ENCODE results near the gene TMEM63C.

Gene TMEM63C

DNA sequence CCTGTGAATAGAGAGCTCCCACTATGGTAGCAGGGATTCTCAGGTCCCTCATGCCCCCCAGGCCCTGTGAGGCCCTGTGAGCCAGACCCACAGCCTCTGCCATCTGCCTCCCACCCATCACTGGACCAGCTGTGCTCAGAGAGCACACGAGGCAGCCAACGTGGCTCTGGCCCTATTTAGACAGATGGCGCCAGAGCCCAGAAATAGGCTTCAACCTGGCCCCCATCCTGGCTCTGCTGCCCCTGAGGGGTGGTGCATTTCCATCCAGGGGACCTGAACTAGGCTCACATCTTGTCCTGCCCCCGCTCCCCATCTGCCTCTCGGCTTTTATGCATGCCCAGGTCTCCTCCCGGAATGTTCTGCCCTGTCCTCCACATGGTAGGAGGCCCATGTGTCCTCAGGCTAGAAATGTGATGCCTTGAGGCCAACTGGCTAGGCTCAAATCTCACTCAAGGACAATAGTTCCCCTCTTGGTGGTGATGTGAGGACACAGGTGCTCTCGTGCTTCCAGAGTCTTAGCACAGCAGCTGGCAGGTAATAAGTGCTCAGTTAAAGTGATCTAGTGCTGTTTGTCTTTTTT lies 18.9 kb downstream of the TMEM63C start:
- no peak for DNase-seq

DNA sequence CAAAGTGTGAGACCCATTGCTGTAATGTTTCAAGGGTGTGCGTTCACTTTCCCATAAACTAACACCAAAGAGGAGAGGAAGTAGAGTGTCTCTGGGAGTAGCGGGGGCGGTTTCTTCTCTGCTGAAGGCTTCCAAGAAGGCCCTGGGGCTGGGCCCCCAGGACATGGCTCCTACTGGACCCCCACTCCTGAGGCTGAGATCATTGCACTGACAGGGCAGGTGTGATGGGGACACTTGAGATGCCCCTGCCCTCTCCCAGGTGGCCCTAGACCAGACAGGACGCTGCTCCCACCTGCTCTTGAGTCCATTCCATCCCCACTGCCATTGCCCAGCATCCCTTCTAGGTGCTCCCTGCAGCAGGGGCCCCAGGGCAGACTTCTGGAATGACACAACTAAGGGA lies 20.1 kb downstream of the TMEM63C start:
- no peak for DNase-seq

DNA sequence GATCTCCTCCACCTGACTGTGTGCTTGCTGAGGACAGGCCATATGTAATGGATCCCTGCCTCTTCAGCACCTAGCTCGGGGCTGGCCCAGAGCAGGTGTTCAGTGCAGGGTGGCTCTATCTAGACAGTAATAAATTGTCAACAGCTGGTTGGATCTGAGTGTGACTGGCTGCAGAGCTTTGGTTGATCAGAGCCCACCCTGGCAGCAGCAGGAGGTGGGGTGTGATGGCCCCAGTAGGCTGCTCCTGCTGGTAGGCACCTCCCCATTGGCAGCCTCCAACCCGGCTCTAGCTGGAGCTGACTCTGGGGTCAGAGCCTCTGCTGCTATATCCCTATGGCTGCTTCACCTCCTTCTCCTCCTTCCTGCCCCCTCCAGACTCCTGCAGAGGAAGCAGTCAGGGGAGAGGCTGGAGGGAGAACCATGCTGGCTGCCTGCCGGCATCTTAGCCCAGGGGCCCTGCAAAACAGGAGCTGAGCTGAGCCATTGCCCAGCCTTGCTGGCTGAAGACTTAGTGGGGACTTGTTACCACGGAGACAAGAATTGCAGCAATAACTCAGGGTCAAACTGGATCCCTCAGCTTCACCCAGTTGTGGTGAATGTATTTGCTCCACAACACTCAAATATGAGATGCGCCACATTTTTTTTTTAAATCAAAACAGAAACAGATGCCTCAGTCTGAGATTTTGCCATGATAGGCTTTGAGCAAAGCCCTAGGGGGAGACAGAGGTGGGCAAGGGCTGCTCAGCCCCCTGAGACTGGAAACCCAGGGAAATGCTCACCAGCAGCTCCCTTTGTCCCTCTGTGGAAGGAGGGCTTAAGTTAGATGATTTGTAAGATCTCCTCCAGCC lies 22.2 kb downstream of the TMEM63C start:
- DNase-seq: no peak

DNA sequence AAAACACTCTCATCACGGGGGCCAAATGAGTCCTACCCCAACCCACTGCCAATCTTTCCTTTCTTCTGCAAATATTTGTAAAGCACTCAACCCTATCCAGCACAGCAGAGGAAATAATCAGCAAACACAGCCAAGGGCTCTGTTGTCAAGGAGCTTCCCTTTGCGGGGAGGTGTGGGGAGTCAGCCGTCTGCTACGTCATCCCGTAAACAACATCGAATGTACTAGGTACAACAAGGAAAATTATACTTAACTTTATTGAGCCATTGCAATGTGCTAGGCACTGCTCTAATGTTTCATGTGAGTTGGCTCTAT lies 22.8 kb downstream of the TMEM63C start:
- no peak for DNase-seq

DNA sequence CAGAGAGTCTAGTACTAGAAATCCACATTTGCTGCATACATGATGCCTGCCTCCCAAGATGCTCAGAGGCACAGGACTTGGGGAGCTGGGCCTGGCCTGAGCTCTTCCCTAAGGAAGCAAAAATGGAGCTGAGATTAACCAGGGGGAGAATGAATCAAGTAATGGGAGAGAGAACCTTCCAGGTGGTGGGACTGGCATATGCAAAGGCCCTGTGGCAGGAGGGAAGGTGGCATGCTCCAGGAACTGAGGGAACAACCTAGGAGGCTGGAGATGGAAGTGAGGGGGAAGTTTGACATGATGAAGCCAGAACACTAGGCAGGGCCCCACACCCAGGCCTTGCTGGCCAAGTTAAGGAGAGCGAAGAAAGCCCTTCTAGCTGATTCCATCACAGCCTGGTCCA lies 23.3 kb downstream of the TMEM63C start:
- DNase-seq: no peak

DNA sequence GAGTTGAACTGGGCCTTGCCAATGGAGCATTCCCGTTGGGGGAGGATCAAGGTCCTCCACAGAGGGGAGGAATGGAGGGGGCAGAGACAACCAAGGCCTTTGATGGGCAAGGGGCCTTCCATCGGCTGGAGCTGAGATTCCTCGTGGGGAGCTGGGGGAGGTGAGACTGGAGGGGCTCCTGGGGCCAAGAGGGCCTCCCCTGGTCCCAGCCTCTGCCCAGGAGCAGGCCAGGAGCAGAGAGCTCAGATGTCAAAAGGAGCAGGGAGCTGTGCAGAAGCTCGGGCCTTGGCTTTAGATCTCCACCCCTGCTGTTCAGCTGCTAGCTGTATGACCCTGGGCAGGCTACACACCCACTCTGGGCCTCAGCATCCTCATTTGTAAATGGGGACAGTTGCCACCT lies 24.0 kb downstream of the TMEM63C start:
- no peak for DNase-seq

DNA sequence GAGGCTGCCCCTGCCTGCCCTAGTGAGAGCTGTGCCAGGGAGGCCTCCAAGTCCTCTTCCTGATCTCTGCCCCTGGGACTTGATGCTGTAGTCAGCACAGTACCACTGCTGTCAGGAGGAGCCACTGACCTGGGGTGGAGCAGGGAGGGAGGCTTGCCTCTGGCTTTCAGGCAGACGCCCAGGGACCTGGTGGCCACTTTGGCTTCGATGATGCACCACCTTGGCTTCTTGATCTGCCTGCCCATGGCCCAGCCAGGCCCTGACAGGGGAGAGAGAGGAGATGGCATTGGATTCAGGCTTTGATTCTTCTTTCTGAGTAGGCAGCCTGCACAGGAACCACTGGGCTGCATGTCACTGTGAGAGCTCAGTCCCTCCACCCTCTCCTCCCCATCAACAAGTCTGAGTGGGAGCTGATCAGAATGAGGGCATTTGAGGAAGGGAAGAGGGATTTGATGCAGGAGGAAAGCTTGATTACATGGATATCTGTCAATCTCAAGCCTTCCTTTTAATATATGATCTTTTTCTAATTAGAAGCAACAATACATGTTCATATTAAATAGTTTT lies 24.7 kb downstream of the TMEM63C start:
- DNase-seq: no peak

DNA sequence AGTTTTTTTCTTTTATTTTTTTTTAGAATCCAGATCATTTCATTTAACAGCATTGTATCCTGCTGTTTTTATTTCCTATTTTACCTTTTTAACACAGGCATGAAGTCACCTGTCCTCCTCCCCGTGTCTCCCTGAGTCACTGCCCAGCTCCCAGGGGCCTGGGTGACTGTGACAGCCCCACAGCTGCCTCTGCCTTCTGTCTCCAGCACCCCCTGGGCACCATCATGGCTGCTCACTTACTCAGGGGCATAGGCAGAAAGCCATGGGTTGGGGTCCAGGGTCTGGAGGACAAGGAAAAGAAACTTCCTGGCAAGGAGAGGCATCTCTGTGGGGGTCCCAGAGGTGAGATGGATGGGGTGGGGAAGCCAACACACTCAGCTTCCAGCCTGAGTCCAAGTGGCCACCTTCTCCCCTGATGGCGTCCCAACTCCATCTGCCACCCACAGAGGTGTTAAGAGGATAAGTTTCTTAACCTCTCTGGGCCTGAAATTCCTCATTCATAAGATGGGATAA lies 25.3 kb downstream of the TMEM63C start:
- DNase-seq: no peak

DNA sequence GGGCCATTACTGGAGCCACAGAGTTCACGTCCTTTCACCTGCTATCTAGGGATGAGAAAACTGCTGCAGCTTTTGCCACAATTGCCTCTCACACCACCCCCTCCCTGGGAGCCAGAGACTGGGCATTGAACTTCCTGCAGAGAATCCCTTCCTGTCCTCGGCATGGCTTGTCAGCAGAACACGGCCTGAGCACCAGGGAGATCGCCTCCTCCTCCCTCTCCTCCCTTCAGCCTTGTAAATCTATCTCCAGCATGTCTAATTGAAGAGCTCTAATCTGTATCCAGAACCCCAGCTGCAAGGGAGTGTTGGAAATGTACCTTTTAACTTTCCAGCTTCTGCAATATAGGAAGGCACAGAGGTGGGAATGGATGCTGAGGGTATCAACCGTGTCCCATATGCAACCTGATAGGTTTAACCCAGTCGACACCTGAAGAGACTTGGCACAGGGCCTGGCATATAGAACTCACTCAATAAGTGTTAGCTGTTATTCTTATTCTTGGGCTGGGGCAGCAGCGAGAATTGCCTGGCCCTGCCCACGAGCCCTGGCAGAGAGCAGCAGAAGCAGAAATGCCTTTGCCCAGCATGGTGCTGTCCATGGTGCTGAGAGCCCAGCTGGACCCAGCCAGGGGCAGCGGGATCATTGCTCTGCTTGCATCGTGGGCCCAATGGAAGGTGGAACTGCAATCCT lies 26.8 kb downstream of the TMEM63C start:
- DNase-seq: peak; percentile 25

DNA sequence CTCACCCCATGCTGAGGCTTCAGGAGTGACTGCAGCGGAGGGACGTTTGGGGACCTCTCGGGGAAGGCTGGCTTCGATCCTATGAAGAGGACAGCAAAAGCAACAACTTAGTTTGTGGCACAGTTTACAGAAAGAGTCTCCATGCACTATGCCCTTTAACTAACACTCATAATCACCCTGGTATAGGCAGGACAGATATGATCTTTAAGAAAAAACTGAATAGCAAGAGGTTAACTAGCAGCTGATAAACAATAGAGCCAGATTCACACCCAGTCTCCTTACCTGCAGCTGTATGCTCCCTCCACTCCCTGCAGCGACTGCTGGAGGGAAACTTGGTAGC lies 27.4 kb downstream of the TMEM63C start:
- no peak for DNase-seq

DNA sequence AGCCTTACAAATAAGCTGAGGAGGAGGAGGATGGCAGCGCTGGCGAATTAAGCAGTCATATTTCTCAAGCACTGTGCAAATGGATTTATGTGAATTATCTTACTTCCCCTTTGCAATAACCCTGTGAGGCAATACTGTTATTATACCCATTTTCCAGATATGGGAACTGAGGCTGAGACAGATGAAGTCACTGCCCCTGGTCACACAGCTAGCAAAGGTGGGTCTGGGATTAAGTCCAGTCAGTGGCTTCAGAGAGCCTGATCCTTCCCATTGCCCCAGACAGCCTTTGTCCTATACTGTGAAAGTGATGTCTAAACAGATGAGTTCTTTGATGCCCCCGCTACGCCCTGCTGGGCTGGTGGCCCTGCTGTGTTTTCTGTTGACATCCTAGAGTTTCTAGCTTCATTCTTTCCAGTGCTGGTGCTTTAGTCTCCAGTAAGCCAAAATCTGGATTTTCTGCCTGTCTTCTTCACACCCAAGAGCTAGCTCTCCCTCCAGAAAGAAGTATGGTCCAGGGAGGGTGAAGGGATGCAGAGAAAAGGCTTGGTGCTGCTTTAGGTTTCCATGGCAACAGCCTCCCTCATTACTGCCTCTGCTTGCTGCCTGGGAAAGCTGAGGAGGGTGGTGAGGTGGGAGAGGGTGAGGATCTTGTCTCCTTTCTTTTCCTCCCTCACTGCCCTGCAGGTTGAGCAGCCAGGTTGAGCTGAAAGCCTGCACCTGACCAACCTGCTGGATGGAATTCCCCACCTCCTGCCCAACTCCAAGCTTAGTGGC lies 30.7 kb downstream of the TMEM63C start:
- no peak for DNase-seq

DNA sequence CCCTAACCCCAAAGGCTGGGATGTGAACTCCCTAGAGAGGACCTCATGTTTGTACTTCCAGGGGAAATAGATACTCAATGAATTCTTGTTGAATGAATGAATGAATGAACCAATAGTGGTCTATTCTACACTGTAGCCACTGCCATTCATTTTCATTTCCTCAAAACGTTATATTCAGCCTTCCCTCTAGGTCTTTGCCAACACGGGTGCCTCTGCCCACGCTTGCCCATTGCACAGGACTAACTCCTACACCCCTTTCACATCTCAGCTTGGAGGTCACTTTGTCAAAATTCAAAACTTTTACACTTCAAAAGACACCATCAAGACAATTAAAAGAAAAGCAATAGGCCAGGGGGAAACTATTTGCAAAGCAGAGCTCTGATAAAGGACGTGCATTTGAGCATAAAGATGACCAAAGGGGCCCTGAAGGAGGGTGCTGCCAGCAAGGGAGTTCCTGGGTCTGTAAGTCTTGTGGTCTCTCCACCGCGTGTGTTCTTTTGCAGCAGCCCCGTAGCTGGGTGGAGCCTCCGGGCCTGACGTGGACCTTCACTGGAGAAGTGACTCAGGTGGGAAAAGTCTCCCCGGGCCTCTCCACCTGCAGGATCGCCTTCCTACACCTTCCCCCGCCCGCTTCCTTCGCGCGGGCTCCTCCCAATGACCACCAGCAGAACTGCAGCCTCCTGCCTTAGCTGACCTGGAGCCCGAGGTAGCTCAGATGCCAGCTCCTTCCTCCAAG lies 31.5 kb downstream of the TMEM63C start:
- peak; percentile 27 for DNase-seq

DNA sequence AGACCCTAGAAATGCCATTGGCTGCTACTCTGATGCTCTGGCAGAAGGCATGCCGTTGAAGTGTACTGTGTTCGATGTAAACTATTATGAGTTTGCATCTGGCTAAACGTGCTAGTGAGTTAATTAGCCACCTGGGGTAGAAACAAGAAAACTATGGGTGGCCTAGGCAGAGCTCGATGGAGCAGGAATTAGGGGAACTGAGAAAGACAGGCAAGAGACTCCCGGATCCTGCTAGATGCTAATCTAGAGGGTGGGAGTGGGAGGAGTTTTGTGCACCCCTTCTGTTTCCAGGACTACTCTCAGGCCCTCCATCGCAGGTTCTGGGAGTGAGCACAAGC lies 32.0 kb downstream of the TMEM63C start:
- DNase-seq: no peak

DNA sequence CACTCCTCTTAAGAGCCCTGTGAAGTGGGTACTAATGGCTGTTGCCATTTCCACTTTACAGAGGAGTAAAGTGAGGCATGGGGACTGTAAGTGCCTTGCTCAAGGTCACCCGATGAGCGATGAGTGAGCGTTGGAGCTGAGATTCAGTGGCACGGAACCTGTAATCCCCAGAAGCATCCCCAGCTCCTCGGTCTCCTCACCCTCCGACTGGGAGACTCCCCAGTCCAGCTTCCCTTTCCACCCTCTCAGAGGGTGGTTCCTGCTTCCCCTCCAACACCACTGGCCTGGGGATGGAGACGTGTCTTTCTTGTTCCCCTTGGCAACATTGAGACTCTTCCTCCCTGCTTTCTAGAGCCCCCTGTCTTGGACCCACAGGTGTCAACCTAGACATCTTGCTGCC lies 32.6 kb downstream of the TMEM63C start:
- DNase-seq: no peak

DNA sequence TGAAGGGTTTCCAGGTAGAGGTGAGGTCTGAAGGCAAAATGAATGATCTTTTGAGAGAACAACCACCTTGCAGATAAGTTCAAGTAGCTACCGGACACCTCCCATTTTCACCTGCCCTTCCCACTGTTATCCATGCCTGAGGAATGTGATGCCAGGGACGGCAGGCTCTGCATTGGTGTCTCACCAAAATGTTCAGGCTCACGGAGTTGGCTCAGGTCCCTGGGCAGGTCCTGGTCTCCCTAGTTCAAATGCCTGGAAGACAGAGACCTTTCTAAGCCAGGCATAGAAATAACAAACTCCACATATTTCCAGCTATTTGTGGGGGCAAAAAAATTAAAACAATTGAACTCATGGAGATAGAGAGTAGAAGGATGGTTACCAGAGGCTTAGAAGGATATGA lies 36.0 kb downstream of the TMEM63C start:
- no peak for DNase-seq

DNA sequence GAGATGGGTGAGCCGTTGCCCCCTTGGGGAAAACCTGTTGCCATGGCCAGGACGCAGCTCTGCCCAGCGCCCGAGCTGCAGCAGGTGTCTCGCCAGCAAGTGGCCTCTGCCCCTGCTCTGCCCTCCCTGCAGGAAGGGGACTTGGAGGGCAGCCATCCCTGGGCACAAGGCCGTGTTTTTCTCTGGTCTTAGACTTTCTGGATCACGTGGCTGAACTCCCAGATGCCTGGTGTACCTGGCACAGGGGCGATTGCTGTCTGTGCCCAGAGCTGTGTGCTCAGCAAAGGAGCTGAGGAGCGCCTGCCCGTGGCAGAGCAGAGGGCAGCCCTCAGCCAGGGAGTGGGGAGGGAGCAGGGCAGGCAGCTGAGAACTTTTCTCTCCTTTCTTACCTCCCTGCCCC lies 38.0 kb downstream of the TMEM63C start:
- DNase-seq: no peak

DNA sequence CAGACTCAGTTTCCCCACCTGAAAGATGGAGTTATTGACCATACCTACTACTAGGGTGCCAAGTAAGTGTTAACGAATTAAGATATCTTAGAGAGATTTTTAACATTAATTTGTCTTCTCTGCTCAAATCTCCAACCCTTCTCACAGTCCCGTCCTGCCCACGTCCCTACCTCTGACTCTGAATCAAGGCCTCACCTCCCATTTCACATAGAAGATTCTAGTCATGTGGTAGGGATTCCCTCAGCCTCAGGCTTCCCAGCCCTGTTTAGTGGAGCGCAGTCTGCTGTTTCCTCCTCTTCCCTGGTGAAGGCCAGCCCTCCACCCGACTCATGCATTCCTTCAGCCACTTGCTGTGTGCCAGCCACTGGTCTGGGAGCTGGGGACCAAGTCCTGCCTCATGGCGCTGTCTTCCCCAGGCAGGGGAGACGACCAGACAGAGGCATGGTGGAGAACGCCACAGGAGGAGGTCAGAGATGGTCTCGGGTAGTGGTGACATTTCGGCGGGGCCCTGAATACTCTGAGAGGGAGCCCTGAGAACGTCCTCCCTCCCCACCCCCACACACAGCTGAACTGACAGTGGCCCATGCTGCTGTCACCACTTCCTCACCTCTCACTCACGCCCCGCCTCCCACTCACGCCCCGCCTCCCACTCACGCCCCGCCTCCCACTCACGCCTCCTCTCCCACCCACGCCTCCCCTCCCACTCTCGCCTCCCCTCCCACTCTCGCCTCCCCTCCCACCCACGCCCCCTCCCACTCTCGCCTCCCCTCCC lies 38.8 kb downstream of the TMEM63C start:
- no peak for DNase-seq

DNA sequence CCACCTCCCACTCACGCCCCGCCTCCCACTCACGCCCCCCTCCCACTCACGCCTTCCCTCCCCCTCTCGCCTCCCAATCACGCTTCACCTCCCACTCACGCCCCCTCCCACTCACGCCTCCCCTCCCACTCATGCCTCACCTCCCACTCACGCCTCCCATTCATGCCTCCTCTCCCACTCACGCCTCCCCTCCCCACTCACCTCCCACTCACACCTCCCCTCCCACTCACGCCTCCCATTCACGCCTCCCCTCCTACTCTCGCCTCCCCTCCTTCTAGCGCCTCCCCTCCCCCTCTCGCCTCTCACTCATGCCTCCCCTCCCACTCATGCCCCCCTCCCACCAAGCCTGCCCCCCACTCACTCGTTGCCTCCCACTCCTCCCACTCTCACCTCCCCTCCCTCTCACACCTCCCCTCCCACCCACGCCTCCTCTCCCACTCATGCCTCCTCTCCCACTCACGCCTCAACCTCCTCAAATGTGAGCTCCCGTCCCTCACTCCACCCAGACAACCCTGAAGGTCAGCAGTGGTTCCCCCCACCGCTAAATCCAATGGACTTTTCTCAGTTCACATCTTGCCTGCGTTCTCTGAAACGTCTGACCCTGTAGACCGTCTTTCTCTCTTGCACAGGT lies 39.8 kb downstream of the TMEM63C start:
- DNase-seq: no peak

DNA sequence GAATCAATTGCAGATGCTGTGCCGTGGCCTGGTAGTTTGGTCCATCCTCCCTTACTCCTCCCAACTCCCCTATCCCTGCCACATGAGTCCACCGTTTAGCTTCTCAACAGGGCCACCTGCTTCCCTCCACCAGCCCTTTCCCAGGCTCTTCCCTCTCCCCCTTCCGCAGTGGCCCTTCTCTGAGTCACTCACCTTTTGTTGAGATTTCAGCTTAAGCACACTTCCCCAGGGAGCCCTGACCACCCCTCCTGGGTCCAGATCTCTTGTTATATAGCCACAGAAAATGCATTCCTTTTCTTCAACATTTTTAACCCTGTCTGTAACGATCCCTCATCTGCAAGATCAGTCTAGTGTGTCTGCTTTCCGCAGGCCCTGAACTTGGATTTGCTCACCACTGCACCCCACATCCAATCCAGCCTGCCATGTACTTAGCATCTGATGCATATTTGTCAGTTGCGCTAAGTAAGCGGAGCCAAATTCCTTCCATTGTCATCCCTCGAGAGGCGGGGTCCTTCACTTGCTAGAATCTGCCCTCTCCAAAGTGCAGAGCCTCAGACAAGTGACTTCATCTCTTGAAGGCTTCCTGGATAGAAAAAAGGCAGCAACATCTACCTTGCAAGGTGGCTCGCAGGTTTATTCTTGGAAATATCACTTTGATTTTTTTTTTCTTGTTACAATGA lies 41.1 kb downstream of the TMEM63C start:
- no peak for DNase-seq

DNA sequence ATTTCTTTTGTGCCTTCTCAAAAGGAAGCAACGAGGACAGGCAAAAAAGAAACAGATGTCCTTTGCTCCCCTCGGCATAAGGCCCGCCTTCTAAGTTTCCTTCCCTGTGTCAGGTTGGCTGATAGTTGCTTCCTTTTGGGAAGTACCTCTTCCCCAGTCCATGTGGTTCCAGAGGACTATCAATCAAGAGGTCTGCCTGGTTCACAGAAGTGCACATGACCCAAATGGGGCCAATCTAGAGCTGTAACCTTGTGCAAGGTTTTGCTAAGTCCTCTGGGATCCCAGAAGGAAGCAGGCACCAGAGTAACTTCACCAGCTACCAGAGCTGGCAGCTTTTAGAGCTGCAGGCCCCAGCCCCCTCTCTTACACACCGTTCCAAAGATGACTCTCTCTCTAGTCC lies 42.6 kb downstream of the TMEM63C start:
- DNase-seq: no peak

DNA sequence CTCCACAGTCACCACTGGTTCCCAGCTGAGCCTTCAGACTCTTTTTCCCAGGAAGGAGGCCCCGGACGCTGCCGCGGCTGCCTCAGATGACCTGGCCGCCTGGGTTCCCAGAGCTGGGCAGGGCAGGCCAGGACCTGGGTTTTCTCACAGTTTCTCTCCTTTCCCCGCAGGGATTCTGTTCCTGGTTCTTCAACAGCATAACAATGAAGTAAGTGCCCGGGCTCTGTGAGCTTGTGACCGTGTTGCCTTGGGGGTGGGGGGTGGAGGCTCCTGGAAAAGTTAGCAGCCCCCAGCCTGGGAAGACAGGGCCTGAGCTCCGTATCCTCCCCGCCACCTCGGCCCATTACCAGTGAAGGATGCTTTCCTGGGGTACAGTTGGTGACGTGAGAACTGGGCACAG lies 43.7 kb downstream of the TMEM63C start:
- DNase-seq: no peak
